ENCODE results near the gene LRP4.
"Not testable (repeated sequence)": the region's sequence is repeated elsewhere in the genome, so short reads cannot be mapped to it uniquely, and the experiment has no call there.

The LRP4 gene

GRCh38 chr11:46927928-46928327 is 9.6 kb upstream of the LRP4 start:
- DNase-seq (ENCODE audit: low read depth, low spot score), result not testable (repeated sequence)

GRCh38 chr11:46920755-46921154 is 2.4 kb upstream of the LRP4 start:
- no peak for DNase-seq (ENCODE audit: low read depth, low spot score)

DNA sequence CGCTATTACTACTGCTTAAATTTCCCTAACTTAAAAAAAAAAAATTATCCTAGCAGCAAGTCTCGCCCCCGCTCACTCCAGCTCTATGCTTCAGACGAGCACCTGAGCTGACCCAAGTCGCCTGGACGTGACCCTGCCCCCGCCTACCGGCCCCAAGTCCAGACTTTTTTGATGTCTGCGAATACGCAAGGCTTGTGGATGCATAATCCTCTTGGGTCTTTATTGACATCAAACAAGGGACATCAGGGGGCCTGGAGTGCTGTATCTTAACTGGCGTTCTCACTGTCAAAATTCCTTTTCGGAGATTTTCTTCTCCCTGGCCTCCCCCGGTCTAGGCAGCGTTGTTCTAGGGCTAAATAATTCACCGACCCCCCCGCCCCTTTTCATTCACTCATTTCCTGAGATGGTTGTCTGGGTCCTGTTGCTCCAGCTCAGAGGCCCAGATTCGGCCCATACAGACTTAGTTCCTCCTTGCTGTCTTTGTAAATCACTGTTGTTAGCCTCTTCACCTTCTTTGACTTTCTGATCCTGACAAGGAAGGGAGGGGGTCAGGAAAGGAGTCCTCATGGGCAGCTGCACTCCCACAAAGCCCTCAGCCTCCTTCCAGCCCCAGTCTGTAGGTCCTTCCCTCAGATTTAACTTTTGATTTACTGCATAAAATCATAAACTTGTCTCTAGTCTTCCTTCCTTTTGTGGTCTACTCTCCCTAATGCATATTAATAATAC is 601 bp upstream of the LRP4 start:
- DNase-seq (ENCODE audit: low read depth, low spot score), result no peak

DNA sequence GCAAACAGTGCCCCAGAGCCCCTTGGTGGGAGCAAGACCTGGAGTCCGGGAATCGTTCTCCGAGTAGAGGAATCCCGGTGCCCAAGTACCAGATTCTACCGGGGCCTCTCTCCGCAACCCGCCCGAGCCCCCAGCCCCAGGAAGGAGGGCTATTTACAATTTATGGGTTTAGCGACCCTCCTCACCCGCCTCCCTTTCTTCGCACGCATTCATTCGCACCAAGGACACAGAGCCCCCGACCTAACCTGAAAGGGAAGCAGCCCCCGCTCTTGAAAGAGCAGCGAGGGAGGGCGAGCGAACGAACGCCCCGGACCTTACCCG is 628 bp downstream of the LRP4 start:
- DNase-seq (ENCODE audit: low read depth, low spot score), result no peak

DNA sequence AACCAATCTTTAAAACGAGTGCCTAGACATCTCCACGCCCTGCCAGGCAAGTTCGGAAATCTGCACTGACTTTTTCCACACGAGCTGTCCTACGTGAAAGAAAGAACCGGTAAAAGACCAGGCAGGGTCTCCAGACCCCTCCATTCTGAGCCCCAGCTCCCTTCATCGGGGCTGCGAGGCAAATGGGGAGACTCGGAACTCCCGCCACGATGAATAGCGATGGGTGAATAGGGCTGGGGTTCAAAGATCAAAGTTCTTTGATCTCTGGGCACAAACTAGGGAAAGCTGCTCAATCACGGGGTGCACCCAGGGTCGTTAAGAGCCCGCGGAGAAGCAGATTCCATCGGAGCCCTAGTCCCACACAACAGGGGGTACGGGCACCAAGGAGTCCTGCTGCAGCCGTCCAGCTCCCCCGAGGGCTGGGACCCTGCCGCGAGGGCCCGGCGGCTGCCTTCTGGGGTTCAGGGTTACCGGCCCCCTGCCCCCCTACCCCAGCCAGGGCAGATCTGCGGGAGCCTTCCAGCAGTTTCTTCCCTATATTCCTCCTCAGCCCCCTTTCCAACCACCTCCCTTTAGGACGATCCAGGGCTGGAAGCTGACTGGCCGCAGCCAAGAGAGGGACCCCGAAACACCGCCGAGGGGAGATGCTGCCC is 1.1 kb downstream of the LRP4 start:
- DNase-seq (ENCODE audit: low read depth, low spot score), result no peak

DNA sequence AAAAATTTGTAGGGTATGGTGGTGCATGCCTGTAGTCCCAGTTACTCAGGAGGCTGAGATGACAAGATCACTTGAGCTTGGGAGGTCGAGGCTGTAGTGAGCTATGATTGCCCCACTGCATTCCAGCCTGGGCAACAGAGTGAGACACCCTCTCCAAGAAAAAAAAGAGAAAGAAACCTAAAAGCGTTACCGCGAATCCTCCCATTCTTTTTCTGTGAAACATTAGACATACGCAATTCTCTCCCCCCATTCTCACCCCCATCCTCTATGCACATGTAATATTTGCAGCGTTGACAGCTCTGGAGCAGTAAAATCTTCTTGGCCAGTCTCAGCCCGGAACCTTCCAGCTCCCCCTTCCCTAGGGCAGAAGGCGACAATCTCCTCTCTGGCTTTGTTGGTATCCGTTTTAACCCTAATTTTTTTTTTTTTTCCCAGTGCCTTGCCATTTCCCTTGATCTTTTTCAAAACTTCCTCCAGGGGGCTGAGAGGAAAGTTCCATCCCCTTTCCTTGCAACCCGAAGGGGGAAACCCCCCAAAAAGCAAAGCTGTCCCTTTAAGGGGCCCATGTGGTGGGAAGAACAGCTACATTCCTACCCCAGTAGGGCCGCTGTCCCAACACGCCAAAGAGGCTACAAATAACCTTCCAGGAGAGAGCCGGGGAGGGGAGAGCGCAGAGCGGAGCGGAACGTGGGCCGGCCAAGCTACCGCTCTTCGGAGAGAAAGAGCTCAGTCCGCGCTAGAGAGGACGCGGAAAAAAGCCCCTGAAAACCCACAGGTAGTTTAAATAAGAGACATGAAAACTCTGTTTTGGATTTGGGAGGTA is 1.9 kb downstream of the LRP4 start:
- DNase-seq (ENCODE audit: low read depth, low spot score), result peak; percentile 54

- DNase-seq (ENCODE audit: low read depth, low spot score), result no peak
Measured at GRCh38 chr11:46914910-46915309, 3.4 kb downstream of the LRP4 start.

- DNase-seq (ENCODE audit: low read depth, low spot score), result no peak
Measured at GRCh38 chr11:46914363-46914762, 4.0 kb downstream of the LRP4 start.

GRCh38 chr11:46913484-46913883 is 4.9 kb downstream of the LRP4 start:
- no peak for DNase-seq (ENCODE audit: low read depth, low spot score)

- peak; percentile 84 for DNase-seq (ENCODE audit: low read depth, low spot score)
Measured at GRCh38 chr11:46912526-46913150, 5.7 kb downstream of the LRP4 start.

DNA sequence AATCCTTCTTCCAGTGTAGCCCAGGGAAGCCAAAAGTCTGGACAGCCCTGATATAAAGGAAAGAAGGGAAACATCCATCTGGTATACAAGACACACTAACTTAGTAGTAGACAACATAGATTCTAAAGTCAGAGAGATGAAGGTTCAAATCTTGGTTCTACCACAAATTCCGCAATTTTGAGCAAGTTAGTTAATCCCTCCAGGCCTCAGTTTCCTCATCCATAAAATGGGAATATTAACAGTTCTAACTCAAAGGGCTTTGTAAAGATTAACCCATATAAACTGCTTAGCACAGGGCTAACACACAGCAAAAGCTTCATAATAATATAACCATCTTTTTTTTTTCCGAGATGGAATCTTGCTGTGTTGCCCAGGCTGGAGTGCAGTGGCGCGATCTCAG is 10.7 kb downstream of the LRP4 start:
- DNase-seq (ENCODE audit: low read depth, low spot score), result no peak

DNA sequence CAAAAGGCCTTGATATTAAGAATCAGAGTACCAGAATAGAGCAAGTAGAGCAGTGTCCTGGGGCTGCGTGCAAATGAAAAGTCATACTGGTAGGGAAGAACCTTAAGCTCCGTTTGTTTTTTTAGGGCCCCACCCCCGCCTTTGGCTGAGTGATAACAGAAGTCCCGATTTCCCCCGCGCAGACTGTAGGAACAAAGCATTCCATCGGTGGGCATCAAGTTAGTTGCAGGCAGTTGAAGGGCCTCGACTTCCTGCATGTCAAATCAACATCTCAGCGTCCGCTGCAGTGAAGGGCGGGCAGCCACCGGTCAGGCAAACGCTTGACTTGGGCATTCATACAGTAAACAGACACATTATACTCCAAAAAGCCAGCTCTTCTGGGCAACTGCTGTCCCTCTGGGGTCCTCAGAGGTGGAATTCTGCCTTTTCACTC is 11.7 kb downstream of the LRP4 start:
- DNase-seq (ENCODE audit: low read depth, low spot score), result no peak

GRCh38 chr11:46905806-46906205 is 12.5 kb downstream of the LRP4 start:
- no peak for DNase-seq (ENCODE audit: low read depth, low spot score)

GRCh38 chr11:46903846-46904245 is 14.5 kb downstream of the LRP4 start:
- DNase-seq (ENCODE audit: low read depth, low spot score), result no peak

GRCh38 chr11:46902694-46903093 is 15.7 kb downstream of the LRP4 start:
- no peak for DNase-seq (ENCODE audit: low read depth, low spot score)

GRCh38 chr11:46901156-46901555 is 17.2 kb downstream of the LRP4 start:
- DNase-seq (ENCODE audit: low read depth, low spot score), result no peak

DNA sequence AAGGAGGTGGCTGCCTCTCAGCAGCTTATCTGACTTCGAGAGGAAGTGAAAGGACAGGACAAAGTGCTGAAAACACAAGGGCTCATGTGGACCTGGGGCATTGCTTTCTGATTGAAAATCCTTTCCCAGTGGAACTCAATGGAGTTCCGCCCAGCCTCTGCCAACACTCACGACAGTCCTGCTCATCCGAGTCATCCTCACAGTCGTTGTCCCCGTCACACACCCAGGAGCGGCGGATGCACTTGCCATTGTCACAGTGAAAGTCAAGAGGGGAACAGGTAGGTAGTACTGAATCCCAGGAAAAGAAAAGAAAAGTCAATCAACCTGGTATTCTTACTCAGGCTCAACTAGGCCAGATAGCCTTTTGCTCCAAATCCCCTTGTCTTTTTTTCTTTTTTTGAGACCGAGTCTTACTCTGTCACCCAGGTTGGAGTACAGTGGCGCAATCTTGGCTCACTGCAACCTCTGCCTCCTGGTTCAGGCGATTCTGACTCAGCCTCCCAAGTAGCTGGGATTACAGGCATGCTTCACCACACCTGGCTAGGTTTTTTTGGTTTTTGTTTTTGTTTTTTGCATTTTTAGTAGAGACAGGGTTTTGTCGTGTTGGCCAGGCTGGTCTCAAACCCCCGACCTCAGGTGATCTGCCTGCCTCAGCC is 18.1 kb downstream of the LRP4 start:
- DNase-seq (ENCODE audit: low read depth, low spot score), result no peak

DNA sequence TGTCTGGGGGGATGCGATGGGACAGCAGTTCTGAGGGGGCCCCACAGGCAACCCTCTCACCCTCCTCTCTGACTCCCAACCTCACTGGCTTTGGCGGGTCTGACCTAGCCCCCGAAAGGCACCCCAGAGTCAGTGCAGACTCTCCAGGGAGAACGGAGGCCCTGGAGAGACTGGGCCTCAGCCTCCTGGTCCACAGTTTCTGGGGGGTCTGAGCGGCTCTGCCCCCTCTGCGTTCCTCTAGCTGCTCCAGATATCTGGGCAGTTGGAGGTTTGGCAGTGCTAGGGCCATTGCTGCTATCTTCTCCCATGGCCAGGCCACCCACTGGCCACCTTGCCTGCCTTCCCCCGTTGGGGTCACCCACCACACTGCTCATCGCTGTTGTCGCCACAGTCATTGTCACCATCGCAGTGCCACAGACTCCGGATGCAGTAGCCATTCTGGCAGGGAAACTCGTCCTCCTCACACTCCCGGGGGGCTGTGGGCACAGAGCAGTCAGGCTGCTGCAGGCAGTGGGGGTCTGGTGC is 18.8 kb downstream of the LRP4 start:
- no peak for DNase-seq (ENCODE audit: low read depth, low spot score)

- DNase-seq (ENCODE audit: low read depth, low spot score), result no peak
Measured at GRCh38 chr11:46898396-46899095, 19.8 kb downstream of the LRP4 start.

DNA sequence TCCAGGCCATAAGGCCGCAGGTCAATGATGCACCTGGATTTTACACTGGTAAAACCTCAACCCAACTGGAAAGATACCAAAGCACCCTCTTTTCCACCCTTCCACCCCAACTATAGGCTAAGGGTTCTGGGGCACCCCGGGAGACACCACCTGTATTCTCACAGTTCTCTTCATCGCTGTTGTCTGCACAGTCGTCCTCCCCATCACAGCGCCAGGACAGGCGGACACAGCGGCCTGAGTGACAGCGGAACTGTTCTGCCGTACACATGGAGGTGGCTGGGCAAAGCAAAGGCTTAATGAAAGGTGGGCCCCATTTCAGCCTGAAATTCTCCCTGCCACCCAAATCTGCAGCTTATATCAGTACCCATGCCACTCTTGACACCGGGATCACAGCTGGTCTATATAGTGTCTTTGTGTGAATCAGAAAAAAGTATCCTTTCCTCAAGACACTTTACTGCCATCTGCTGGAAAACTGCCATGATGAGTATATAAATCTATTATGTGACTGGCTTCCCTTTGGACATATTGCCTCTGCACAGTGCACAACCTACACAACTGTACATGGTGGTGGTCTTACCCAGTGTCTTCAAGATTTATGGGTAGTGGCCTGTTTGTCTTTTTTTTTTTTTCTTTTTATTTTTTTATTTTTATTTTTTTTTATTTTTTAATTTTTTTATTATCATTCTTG is 21.5 kb downstream of the LRP4 start:
- no peak for DNase-seq (ENCODE audit: low read depth, low spot score)

Data from iPS DF 19.7 (cell line).